ENCODE measurements around the gene YKT6. TPM values are rescaled to one million over a fixed set of nuclear protein-coding genes. Genes with fewer than 3 reads are reported as not detected.

YKT6 gene
- total and polyA plus RNA-seq, 2 experiments from 2014 or later, result 33.5 to 114 TPM

DNA sequence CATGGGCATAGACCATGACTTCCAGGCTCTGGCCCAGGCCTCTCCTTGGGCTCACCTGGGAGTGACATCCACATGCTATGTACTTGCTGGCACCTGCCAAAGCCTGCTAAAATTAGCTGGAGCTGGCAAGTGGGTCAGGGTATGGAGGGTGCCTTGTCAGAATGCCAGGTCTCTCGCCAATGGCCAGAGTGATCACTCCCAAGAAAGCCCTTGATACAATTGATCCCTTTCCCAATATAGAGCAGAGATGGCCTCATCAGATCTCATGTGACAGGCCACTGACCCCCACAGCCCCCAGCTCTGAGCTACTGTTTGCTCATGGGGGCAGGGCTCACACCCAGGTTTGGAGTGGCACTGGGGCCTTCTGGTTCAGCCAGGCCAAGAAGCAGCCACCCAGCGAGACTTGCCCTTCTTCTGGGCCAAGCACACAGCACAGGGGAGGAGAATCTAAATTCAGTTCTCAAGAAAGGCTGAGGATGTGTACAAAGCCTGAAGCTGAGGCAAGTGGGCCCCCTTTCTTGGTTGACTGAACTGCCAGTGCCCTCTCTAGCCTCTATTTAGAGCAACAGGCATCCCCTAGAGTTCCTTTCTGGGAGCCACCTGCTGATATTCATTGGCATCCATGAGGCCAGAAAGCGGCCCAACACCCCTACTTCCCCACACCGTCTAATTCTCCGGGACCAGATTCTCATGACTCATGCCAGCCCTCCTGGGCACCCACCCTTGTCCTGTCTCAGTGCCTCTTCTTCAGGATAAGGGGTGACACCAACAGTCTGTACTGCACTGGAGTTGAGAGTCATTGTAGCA, 40.8 kb upstream of the YKT6 start:
- Histone ChIP-seq H3K9me2 (ENCODE audit: insufficient read depth) (no peaks in the 10 kb centered on the region), H3K4me3 (no peak overlapping the region), H3K27ac (ENCODE audit: low read depth) (no peak overlapping the region), H4K20me1 (replicated peaks; ENCODE audit: insufficient read depth) (no peaks in the 10 kb centered on the region), H3K4me2 (no peak overlapping the region), H3K79me2 (replicated peaks; ENCODE audit: insufficient read depth) (no peaks in the 10 kb centered on the region), H3K27me3 (ENCODE audit: insufficient read depth) (no peaks in the 10 kb centered on the region), H3F3A (replicated peaks; ENCODE audit: low read depth) (no peaks in the 10 kb centered on the region), H2AFZ (no peak overlapping the region), H3K4me1 (ENCODE audit: insufficient read depth) (no peaks in the 10 kb centered on the region), H3K36me3 (ENCODE audit: insufficient read depth) (no peaks in the 10 kb centered on the region)
- no peak for DNase-seq (ENCODE audit: low spot score)
- Mint-ChIP-seq H3K4me3 (no peak overlapping the region), H3K27ac (no peak overlapping the region), H3K4me1 (peaks cover 13% of the 10 kb centered on the region), H3K9me3 (no peaks in the 10 kb centered on the region), H3K36me3 (ENCODE audit: low read depth) (no peaks in the 10 kb centered on the region), H3K27me3 (ENCODE audit: insufficient read depth, low read depth, poor library complexity) (peaks cover 1% of the 10 kb centered on the region)
- TF ChIP-seq ZNF331 (CRISPR knock-in tag; IDR thresholded peaks at IDR 0.05; ENCODE audit: low read depth) (no peak), NANOG (IDR thresholded peaks at IDR 0.05; ENCODE audit: borderline replicate concordance) (no peak), STAT1 (IDR thresholded peaks at IDR 0.05; ENCODE audit: unreplicated experiment) (no peak), EZH2phosphoT487 (IDR thresholded peaks at IDR 0.05; ENCODE audit: unreplicated experiment) (no peak), POLR2AphosphoS5 (IDR thresholded peaks at IDR 0.05; ENCODE audit: low read depth) (no peak), JUNB (IDR thresholded peaks at IDR 0.05; ENCODE audit: unreplicated experiment) (no peak), ZNF114 (CRISPR knock-in tag; IDR thresholded peaks at IDR 0.05) (no peak), CREB1 (CRISPR knock-in tag; IDR thresholded peaks at IDR 0.05; ENCODE audit: low read depth) (no peak), EZH2 (IDR thresholded peaks at IDR 0.05; ENCODE audit: low read depth, unreplicated experiment) (no peak)
- TF ChIP-seq, protein P1, sequence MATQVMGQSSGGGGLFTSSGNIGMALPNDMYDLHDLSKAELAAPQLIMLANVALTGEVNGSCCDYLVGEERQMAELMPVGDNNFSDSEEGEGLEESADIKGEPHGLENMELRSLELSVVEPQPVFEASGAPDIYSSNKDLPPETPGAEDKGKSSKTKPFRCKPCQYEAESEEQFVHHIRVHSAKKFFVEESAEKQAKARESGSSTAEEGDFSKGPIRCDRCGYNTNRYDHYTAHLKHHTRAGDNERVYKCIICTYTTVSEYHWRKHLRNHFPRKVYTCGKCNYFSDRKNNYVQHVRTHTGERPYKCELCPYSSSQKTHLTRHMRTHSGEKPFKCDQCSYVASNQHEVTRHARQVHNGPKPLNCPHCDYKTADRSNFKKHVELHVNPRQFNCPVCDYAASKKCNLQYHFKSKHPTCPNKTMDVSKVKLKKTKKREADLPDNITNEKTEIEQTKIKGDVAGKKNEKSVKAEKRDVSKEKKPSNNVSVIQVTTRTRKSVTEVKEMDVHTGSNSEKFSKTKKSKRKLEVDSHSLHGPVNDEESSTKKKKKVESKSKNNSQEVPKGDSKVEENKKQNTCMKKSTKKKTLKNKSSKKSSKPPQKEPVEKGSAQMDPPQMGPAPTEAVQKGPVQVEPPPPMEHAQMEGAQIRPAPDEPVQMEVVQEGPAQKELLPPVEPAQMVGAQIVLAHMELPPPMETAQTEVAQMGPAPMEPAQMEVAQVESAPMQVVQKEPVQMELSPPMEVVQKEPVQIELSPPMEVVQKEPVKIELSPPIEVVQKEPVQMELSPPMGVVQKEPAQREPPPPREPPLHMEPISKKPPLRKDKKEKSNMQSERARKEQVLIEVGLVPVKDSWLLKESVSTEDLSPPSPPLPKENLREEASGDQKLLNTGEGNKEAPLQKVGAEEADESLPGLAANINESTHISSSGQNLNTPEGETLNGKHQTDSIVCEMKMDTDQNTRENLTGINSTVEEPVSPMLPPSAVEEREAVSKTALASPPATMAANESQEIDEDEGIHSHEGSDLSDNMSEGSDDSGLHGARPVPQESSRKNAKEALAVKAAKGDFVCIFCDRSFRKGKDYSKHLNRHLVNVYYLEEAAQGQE (IDR thresholded peaks at IDR 0.05; ENCODE audit: unreplicated experiment), result no peak
- TF ChIP-seq, protein P2, sequence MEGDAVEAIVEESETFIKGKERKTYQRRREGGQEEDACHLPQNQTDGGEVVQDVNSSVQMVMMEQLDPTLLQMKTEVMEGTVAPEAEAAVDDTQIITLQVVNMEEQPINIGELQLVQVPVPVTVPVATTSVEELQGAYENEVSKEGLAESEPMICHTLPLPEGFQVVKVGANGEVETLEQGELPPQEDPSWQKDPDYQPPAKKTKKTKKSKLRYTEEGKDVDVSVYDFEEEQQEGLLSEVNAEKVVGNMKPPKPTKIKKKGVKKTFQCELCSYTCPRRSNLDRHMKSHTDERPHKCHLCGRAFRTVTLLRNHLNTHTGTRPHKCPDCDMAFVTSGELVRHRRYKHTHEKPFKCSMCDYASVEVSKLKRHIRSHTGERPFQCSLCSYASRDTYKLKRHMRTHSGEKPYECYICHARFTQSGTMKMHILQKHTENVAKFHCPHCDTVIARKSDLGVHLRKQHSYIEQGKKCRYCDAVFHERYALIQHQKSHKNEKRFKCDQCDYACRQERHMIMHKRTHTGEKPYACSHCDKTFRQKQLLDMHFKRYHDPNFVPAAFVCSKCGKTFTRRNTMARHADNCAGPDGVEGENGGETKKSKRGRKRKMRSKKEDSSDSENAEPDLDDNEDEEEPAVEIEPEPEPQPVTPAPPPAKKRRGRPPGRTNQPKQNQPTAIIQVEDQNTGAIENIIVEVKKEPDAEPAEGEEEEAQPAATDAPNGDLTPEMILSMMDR (conservative IDR thresholded peaks at IDR 0.05; ENCODE audit: low read depth in 2 of 2), result no peak
- TF ChIP-seq, protein P3, sequence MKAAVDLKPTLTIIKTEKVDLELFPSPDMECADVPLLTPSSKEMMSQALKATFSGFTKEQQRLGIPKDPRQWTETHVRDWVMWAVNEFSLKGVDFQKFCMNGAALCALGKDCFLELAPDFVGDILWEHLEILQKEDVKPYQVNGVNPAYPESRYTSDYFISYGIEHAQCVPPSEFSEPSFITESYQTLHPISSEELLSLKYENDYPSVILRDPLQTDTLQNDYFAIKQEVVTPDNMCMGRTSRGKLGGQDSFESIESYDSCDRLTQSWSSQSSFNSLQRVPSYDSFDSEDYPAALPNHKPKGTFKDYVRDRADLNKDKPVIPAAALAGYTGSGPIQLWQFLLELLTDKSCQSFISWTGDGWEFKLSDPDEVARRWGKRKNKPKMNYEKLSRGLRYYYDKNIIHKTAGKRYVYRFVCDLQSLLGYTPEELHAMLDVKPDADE (IDR thresholded peaks at IDR 0.05), result no peak
- TF ChIP-seq, protein P4, sequence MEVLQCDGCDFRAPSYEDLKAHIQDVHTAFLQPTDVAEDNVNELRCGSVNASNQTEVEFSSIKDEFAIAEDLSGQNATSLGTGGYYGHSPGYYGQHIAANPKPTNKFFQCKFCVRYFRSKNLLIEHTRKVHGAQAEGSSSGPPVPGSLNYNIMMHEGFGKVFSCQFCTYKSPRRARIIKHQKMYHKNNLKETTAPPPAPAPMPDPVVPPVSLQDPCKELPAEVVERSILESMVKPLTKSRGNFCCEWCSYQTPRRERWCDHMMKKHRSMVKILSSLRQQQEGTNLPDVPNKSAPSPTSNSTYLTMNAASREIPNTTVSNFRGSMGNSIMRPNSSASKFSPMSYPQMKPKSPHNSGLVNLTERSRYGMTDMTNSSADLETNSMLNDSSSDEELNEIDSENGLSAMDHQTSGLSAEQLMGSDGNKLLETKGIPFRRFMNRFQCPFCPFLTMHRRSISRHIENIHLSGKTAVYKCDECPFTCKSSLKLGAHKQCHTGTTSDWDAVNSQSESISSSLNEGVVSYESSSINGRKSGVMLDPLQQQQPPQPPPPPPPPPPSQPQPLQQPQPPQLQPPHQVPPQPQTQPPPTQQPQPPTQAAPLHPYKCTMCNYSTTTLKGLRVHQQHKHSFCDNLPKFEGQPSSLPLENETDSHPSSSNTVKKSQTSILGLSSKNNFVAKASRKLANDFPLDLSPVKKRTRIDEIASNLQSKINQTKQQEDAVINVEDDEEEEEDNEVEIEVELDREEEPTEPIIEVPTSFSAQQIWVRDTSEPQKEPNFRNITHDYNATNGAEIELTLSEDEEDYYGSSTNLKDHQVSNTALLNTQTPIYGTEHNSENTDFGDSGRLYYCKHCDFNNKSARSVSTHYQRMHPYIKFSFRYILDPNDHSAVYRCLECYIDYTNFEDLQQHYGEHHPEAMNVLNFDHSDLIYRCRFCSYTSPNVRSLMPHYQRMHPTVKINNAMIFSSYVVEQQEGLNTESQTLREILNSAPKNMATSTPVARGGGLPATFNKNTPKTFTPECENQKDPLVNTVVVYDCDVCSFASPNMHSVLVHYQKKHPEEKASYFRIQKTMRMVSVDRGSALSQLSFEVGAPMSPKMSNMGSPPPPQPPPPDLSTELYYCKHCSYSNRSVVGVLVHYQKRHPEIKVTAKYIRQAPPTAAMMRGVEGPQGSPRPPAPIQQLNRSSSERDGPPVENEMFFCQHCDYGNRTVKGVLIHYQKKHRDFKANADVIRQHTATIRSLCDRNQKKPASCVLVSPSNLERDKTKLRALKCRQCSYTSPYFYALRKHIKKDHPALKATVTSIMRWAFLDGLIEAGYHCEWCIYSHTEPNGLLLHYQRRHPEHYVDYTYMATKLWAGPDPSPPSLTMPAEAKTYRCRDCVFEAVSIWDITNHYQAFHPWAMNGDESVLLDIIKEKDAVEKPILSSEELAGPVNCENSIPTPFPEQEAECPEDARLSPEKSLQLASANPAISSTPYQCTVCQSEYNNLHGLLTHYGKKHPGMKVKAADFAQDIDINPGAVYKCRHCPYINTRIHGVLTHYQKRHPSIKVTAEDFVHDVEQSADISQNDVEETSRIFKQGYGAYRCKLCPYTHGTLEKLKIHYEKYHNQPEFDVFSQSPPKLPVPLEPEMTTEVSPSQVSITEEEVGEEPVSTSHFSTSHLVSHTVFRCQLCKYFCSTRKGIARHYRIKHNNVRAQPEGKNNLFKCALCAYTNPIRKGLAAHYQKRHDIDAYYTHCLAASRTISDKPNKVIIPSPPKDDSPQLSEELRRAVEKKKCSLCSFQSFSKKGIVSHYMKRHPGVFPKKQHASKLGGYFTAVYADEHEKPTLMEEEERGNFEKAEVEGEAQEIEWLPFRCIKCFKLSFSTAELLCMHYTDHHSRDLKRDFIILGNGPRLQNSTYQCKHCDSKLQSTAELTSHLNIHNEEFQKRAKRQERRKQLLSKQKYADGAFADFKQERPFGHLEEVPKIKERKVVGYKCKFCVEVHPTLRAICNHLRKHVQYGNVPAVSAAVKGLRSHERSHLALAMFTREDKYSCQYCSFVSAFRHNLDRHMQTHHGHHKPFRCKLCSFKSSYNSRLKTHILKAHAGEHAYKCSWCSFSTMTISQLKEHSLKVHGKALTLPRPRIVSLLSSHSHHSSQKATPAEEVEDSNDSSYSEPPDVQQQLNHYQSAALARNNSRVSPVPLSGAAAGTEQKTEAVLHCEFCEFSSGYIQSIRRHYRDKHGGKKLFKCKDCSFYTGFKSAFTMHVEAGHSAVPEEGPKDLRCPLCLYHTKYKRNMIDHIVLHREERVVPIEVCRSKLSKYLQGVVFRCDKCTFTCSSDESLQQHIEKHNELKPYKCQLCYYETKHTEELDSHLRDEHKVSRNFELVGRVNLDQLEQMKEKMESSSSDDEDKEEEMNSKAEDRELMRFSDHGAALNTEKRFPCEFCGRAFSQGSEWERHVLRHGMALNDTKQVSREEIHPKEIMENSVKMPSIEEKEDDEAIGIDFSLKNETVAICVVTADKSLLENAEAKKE (CRISPR knock-in tag; IDR thresholded peaks at IDR 0.05), result no peak
- no peak for ATAC-seq
